ENCODE results near the gene TRAF2. TPM values are rescaled to one million over a fixed set of nuclear protein-coding genes. Genes with fewer than 3 reads are reported as not detected.
A peak's percentile ranks its signal among the peaks of the same experiment; 100 is the strongest.

Gene TRAF2
- total and polyA plus RNA-seq, 9 of the 15 experiments (the other 6 are each of a cell fraction or from before 2014, with no cell fraction given), result 0.24 to 45.2 (median 18.0) TPM

GRCh38 chr9:136875155-136875554 lies 11.2 kb upstream of the TRAF2 start (continued):
- no peak for TF ChIP-seq SMAD1 (IDR thresholded peaks at IDR 0.05; ENCODE audit: low read depth, low read length, partially characterized antibody)
- TF ChIP-seq KDM5B (IDR thresholded peaks at IDR 0.05; ENCODE audit: insufficient replicate concordance, low read depth, low read length), result no peak
- peak; percentile 63 for TF ChIP-seq SMARCA4 (IDR thresholded peaks at IDR 0.05)
- TF ChIP-seq XRCC5 (IDR thresholded peaks at IDR 0.05; ENCODE audit: low read depth, low read length), result no peak
- TF ChIP-seq ZBED1 (IDR thresholded peaks at IDR 0.05), result no peak
- TF ChIP-seq MTA2 (IDR thresholded peaks at IDR 0.05; ENCODE audit: low read depth), result peak; percentile 61; the same call in 1 of the 2 replicates
- no peak for TF ChIP-seq RBM14 (IDR thresholded peaks at IDR 0.05; ENCODE audit: borderline replicate concordance, insufficient read depth, low read depth, low read length)
- TF ChIP-seq THRB (CRISPR knock-in tag; conservative IDR thresholded peaks at IDR 0.05), result no peak
- 0 out of 4 replicates have a peak, but pooled peaks of 1 of the 2 experiments have one; percentile 33 for TF ChIP-seq ZMIZ1 (IDR thresholded peaks at IDR 0.05; ENCODE audit: low read depth in 2 of 2, low read length in 2 of 2)
- peak; percentile 43; the same call in 1 of the 2 replicates for TF ChIP-seq CC2D1A (IDR thresholded peaks at IDR 0.05)
- no peak for TF ChIP-seq CREBBP (IDR thresholded peaks at IDR 0.05; ENCODE audit: low read depth, low read length)
- 0 out of 2 replicates have a peak, but pooled peaks have one; percentile 50 for TF ChIP-seq L3MBTL2 (IDR thresholded peaks at IDR 0.05)
- no peak for TF ChIP-seq POLR2H (tag; IDR thresholded peaks at IDR 0.05; ENCODE audit: low read depth)
- no peak for TF ChIP-seq PPARD (CRISPR knock-in tag; IDR thresholded peaks at IDR 0.05)
- TF ChIP-seq STAT5A (IDR thresholded peaks at IDR 0.05; ENCODE audit: borderline replicate concordance, low read length), result peak; percentile 77
- TF ChIP-seq E2F5 (CRISPR knock-in tag; IDR thresholded peaks at IDR 0.05), result no peak
- TF ChIP-seq SNIP1 (IDR thresholded peaks at IDR 0.05; ENCODE audit: low read depth), result no peak
- no peak for TF ChIP-seq SREBF1 (IDR thresholded peaks at IDR 0.05; ENCODE audit: borderline replicate concordance, low read depth, low read length)
- no peak for TF ChIP-seq CBFB (CRISPR knock-in tag; IDR thresholded peaks at IDR 0.05)
- no peak for TF ChIP-seq ZBTB33 (CRISPR knock-in tag; IDR thresholded peaks at IDR 0.05)
- TF ChIP-seq JUND (IDR thresholded peaks at IDR 0.05; ENCODE audit: borderline replicate concordance, low read depth, low read length), result 0 out of 2 replicates have a peak, but pooled peaks have one; percentile 20
- TF ChIP-seq JUND (tag; IDR thresholded peaks at IDR 0.05; ENCODE audit: borderline replicate concordance, low read depth, low read length), result no peak
